Loucy (cell line): Measurements from ENCODE around the gene TMEM150B.

Experiments used
- CTCF ChIP-seq: fragments of 200-600 bp; sonication (generic); conservative IDR thresholded peaks from 2 replicates; pipeline ENCODE4 v1.5.1; 2014; ENCODE audit warnings: mild to moderate bottlenecking, antibody characterized with exemption, low read length
- EZH2phosphoT487 ChIP-seq: fragments of 200-600 bp; IDR thresholded peaks from 2 replicates; pipeline ENCODE4 v1.6.1; 2018; ENCODE audit warnings: antibody characterized with exemption, mild to moderate bottlenecking, moderate library complexity, borderline replicate concordance

GRCh38 chr19:55336101-55336500 lies 11.0 kb upstream of the TMEM150B start:
- no peak for TF ChIP-seq CTCF
- no peak for TF ChIP-seq EZH2phosphoT487
